ENCODE data around the gene PDE9A. TPM values are rescaled to one million over a fixed set of nuclear protein-coding genes. Genes with fewer than 3 reads are reported as not detected.

PDE9A gene
- total RNA-seq, 6 experiments from 2014 or later: not detected

- TF ChIP-seq CTCF (IDR thresholded peaks at IDR 0.05): no peak
Observed at GRCh38 chr21:42650033-42650370, 3.4 kb upstream of the PDE9A start.

GRCh38 chr21:42650441-42651421, 2.7 kb upstream of the PDE9A start:
- TF ChIP-seq CTCF (IDR thresholded peaks at IDR 0.05): no peak
- Mint-ChIP-seq H3K9me3 (peaks cover 24% of the 10 kb centered on the region), H3K27ac (no peak overlapping the region), H3K27me3 (ENCODE audit: insufficient read depth) (peaks cover 27% of the 10 kb centered on the region), H3K4me1 (ENCODE audit: low read depth) (no peaks in the 10 kb centered on the region), H3K36me3 (ENCODE audit: low read depth) (no peaks in the 10 kb centered on the region), H3K4me3 (no peak overlapping the region)
- DNase-seq: no peak

More at GRCh38 chr21:42650033-42650370, 3.4 kb upstream of the PDE9A start:
- no peak overlapping the region for H3K4me3 Mint-ChIP-seq
- no peaks in the 10 kb centered on the region for H3K4me1 Mint-ChIP-seq (ENCODE audit: low read depth)
- no peak for DNase-seq
- H3K9me3 Mint-ChIP-seq: peaks cover 28% of the 10 kb centered on the region
- H3K27me3 Mint-ChIP-seq (ENCODE audit: insufficient read depth): peaks cover 21% of the 10 kb centered on the region
- H3K27ac Mint-ChIP-seq: no peak overlapping the region
- H3K36me3 Mint-ChIP-seq (ENCODE audit: low read depth): no peaks in the 10 kb centered on the region

- no peak for TF ChIP-seq CTCF (IDR thresholded peaks at IDR 0.05)
- DNase-seq: no peak
- no peaks in the 10 kb centered on the region for H3K4me1 Mint-ChIP-seq (ENCODE audit: low read depth)
- no peak overlapping the region for H3K4me3 Mint-ChIP-seq
- no peak overlapping the region for H3K27ac Mint-ChIP-seq
- H3K36me3 Mint-ChIP-seq (ENCODE audit: low read depth): no peaks in the 10 kb centered on the region
- H3K9me3 Mint-ChIP-seq: peaks cover 20% of the 10 kb centered on the region
- peaks cover 34% of the 10 kb centered on the region for H3K27me3 Mint-ChIP-seq (ENCODE audit: insufficient read depth)
Observed at GRCh38 chr21:42651515-42652401, 1.7 kb upstream of the PDE9A start.

GRCh38 chr21:42652527-42653230, 742 bp upstream of the PDE9A start:
- Mint-ChIP-seq H3K9me3 (peaks cover 20% of the 10 kb centered on the region), H3K4me3 (no peak overlapping the region; the same call in 1 of the 2 replicates), H3K36me3 (ENCODE audit: low read depth) (no peaks in the 10 kb centered on the region), H3K4me1 (ENCODE audit: low read depth) (no peaks in the 10 kb centered on the region), H3K27me3 (ENCODE audit: insufficient read depth) (peaks cover 34% of the 10 kb centered on the region), H3K27ac (no peak overlapping the region)
- peak; percentile 39 for TF ChIP-seq CTCF (IDR thresholded peaks at IDR 0.05)
- DNase-seq: no peak
